GM06990 (cell line): Measurements from ENCODE around the gene ZWINT.

Source experiments
- DNase-seq: peaks from one replicate; pipeline ENCODE4 v3.0.0-alpha.2; 2011; ENCODE audit not compliant: insufficient read length; ENCODE audit errors: extremely low read depth
- H3K27me3 ChIP-seq: replicated peaks from 2 replicates; pipeline ENCODE4 v1.6.0; 2011; ENCODE audit warnings: low read length; ENCODE audit not compliant: control insufficient read depth, insufficient read depth
- H3K36me3 ChIP-seq: 2 replicates; pipeline ENCODE4 v1.5.1; 2011; ENCODE audit warnings: low read length; ENCODE audit not compliant: control insufficient read depth, insufficient read depth
- H3K4me3 ChIP-seq: replicated peaks from 2 replicates; pipeline ENCODE4 v1.5.1; 2011; ENCODE audit warnings: low read depth, mild to moderate bottlenecking, control low read depth, low read length
- CTCF ChIP-seq: IDR thresholded peaks from 2 replicates; pipeline ENCODE4 v1.5.1; 2011; ENCODE audit warnings: low read length, control low read depth, mild to moderate bottlenecking, inconsistent platforms; ENCODE audit not compliant: insufficient read depth, poor library complexity, severe bottlenecking

ZWINT gene

GRCh38 chr10:56329961-56330360, 31.1 kb downstream of the ZWINT start:
- no peak for DNase-seq
- H3K36me3 ChIP-seq: no peaks in the 10 kb centered on the region
- TF ChIP-seq CTCF: no peak
- H3K4me3 ChIP-seq: no peak overlapping the region
- H3K27me3 ChIP-seq: no peaks in the 10 kb centered on the region

- Histone ChIP-seq H3K4me3 (no peak overlapping the region), H3K36me3 (no peaks in the 10 kb centered on the region), H3K27me3 (no peaks in the 10 kb centered on the region)
- DNase-seq: no peak
- no peak for TF ChIP-seq CTCF
Measured at GRCh38 chr10:56327118-56327517, 33.9 kb downstream of the ZWINT start.

GRCh38 chr10:56319386-56319785, 41.7 kb downstream of the ZWINT start:
- TF ChIP-seq CTCF: no peak
- H3K36me3 ChIP-seq: no peaks in the 10 kb centered on the region
- no peak for DNase-seq
- H3K27me3 ChIP-seq: no peaks in the 10 kb centered on the region
- H3K4me3 ChIP-seq: no peak overlapping the region

- no peak for TF ChIP-seq CTCF
- H3K36me3 ChIP-seq: no peaks in the 10 kb centered on the region
- DNase-seq: no peak
- H3K4me3 ChIP-seq: no peak overlapping the region
- no peaks in the 10 kb centered on the region for H3K27me3 ChIP-seq
Measured at GRCh38 chr10:56318816-56319215, 42.2 kb downstream of the ZWINT start.

GRCh38 chr10:56317603-56318002, 43.5 kb downstream of the ZWINT start:
- TF ChIP-seq CTCF: no peak
- no peak for DNase-seq
- Histone ChIP-seq H3K27me3 (no peaks in the 10 kb centered on the region), H3K36me3 (no peaks in the 10 kb centered on the region), H3K4me3 (no peak overlapping the region)

GRCh38 chr10:56316603-56317002, 44.5 kb downstream of the ZWINT start:
- Histone ChIP-seq H3K4me3 (no peak overlapping the region), H3K36me3 (no peaks in the 10 kb centered on the region), H3K27me3 (no peaks in the 10 kb centered on the region)
- TF ChIP-seq CTCF: no peak
- DNase-seq: no peak
